GM18526 (cell line): ENCODE data around the gene C22orf23.

ENCODE experiments used
- POLR2A ChIP-seq: IDR thresholded peaks from 3 replicates; pipeline ENCODE4 v1.6.1; 2011; ENCODE audit not compliant: insufficient read length; ENCODE audit errors: extremely low read depth

The C22orf23 gene

DNA sequence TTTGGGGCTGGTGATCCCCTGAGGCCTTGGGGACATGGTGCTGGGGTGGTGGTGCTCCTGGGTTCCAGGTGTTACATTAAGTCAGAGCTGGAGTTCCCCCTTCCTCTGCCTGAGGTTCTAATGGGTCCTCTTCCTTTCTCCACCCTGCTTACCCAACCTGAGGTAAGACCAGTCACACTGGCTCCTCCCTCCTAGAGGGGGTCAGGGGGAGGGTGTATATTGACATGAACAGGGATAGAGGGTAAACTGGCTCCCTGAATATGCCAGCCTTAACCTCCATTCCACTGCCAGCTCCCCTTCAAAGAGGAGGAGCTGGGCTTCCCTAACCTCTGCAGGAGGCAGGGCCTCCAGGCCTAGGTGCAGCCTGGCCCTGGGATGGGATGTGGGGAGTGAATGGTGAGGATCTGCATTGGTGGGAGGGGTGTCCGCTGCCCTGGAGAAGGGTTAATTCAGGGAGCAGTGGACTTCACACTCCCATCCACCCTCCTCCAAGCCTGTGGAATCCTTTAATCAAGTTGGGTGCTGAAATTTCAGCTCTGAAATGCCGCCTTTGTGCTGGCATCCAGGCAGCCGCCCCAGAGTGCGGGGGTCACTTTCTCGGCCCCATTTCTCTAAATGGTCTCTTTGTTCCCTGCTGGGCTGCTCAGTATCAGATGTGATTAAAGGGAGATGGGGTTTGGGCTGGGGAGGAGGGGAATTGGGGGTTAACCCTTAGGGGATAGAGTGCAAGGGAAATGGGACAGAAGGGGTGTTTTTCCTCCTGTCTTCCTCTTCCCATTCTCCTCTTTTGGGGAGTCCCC lies 15.3 kb upstream of the C22orf23 start:
- TF ChIP-seq POLR2A: no peak

DNA sequence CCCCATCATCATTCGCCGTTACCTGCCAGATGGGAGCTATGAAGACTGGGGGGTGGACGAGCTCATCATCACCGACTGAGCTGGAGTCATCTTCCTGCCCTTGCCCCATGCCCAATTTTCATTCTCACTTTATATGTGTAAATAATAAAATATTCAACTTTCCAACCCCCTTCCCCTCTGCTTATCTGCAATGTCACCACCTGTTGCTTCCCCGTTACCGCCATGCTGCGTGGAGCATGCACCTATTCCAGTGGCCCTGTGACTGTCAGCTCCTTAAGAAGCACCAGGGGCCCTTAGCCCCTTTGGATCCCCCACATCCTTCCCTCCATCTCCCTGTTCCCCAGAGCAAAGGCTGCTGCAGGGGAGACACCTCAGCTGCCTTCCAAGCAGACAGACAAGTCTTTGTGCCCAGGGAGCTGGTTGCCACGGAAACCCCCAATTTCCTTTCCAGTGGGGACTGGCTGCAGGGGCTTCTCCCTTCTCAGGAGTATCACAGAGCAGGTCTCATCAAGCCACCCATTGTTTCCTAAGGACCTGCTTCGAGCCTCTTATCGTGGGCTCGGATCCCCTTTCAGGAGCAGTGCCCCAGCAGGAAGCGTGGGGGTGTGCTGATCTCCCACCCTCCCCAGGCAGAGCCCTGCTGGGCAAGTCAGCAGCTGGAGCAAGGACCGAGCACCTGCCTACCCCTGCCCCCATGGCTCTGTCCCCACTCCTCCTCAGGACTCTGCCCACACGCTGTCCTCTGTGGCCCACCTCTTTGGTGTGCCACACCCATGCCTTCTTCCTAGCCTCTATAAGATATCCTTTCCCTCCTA lies 14.4 kb upstream of the C22orf23 start:
- no peak for TF ChIP-seq POLR2A

DNA sequence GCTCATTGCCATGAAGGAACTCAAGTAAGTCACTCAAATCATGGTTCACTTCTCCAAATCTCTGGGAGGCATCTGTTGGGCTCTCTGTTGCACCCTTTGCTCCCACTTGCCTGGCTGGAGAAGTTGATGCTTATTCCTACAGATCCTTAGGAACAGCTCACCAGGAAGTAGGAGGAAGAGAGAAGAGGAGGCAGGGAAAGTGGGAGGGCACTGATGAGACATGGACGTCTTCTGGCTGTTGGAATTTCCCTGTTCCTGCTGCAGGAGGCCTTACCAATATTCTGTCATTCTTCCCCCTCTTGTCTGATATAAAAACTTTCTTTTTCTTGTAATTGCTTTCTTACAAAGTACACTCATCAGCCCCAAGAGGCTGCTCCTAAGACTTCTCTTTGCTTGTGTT lies 13.7 kb upstream of the C22orf23 start:
- no peak for TF ChIP-seq POLR2A

GRCh38 chr22:37965940-37966664 lies 12.7 kb upstream of the C22orf23 start:
- TF ChIP-seq POLR2A: no peak

- TF ChIP-seq POLR2A: no peak
These were observed 7.7 kb upstream of the C22orf23 start for GRCh38 chr22:37961062-37961461.

GRCh38 chr22:37959231-37959825 lies 5.9 kb upstream of the C22orf23 start:
- TF ChIP-seq POLR2A: no peak

DNA sequence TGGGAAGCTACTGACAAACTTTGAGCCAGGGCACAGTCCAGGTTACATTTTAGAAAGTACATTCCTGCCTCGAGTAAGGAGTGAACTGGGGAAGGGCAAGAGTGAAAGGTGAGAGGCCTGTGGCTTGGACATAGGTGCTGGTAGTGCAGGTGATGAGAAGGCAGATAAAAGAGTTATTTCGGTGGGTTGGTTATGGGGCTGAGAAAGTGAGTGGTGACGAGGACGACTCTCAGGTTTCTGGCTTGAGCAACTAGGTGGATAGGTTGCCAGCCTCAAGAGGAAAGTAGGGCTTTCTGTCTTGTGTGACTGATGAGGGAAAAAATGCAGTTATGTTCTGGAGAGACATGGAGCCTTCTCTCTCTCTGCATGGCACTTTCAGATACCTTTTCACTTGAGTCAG lies 3.8 kb upstream of the C22orf23 start:
- no peak for TF ChIP-seq POLR2A

DNA sequence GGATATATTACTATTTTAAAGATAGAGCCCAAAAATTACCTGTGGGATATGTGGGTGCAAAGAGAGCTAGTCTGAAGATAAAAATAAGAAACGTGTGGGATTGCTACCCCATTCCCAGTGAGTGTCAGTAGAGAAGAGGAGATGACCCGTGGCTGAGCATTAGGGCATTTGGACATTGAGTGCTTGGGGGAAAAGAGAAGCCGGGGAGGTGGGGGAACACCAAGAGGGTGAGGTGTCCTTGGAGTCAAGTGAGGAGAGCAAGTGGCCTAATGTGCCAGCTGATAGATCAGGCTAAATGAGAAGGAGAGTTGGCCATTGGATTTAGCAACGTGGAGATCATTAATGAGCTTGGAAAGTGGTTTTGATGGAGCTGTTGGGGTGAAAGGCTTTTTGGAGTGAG lies 1.3 kb upstream of the C22orf23 start:
- TF ChIP-seq POLR2A: no peak

- TF ChIP-seq POLR2A: no peak
These were observed 352 bp downstream of the C22orf23 start for GRCh38 chr22:37953062-37953436.

DNA sequence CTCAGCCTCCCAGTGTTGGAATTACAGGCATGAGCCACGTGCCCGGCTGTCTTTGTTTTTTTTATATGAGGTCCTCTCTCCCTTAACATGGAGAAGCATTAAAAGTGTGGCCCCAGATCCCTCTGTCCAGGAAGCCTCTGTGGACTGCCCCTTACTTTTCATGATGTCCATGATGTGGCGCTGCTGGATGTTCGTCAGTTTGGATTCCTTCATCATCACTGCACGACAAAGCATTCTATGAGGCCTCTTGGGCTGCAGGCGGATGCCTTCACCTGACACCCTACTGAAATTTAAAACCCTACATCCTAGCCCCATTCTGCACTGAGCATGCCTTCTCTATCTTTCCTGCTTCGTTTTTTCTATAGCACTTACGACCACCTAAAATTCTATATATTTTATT lies 2.1 kb downstream of the C22orf23 start:
- no peak for TF ChIP-seq POLR2A

- no peak for TF ChIP-seq POLR2A
These were observed 9.6 kb downstream of the C22orf23 start for GRCh38 chr22:37943825-37944198.

GRCh38 chr22:37943136-37943824 lies 10.1 kb downstream of the C22orf23 start:
- no peak for TF ChIP-seq POLR2A

DNA sequence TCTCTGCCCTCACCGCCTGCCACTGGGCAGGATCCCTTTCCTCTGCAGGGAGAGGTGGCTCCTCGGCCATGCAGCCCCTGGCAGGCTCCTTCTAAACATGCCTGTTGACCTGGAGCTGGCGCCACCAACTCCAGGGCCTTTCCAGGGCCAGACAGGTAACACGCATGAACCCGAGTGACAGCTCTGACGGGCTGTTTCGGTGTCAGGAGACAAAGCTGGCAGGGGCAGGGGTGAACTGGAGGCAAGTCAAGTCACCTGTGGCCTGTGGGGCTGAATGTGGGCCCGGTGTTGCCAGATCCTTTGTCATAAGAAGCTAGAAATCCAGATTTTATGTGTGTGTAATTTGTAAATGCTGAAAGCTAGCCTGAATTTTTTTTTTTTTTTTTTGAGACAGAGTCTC lies 11.3 kb downstream of the C22orf23 start:
- no peak for TF ChIP-seq POLR2A

DNA sequence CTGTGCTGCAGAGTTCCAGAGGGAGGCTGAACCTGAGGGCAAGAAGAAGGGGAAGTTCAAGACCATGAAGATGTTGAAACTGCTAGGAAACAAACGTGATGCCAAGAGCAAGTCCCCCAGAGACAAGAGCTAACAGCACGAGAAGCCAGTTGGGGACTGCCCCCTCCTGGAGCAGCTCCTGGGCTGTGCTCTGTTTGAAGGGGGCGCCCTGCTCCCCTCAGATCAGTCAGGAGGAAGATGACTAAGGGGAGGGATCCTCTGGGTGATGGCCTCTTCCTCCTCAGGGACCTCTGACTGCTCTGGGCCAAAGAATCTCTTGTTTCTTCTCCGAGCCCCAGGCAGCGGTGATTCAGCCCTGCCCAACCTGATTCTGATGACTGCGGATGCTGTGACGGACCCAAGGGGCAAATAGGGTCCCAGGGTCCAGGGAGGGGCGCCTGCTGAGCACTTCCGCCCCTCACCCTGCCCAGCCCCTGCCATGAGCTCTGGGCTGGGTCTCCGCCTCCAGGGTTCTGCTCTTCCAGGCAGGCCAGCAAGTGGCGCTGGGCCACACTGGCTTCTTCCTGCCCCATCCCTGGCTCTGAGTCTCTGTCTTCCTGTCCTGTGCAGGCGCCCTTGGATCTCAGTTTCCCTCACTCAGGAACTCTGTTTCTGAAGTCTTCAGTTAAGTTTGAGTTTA lies 12.6 kb downstream of the C22orf23 start:
- no peak for TF ChIP-seq POLR2A
